ENCODE results near the gene FYN.

- TF ChIP-seq CTCF (conservative IDR thresholded peaks at IDR 0.05; ENCODE audit: low read depth, low read length) (no peak), MAFK (IDR thresholded peaks at IDR 0.05; ENCODE audit: low read depth, low read length) (no peak), RAD21 (IDR thresholded peaks at IDR 0.05; ENCODE audit: low read length) (no peak), POLR2A (IDR thresholded peaks at IDR 0.05; ENCODE audit: low read depth, low read length) (no peak), NFE2L2 (IDR thresholded peaks at IDR 0.05; ENCODE audit: low read depth, low read length) (no peak)
Measured at GRCh38 chr6:111841822-111842221, 31.4 kb downstream of the FYN start.

Data from IMR-90 (cell line).